Measurements from ENCODE around the gene CEP89.

DNA sequence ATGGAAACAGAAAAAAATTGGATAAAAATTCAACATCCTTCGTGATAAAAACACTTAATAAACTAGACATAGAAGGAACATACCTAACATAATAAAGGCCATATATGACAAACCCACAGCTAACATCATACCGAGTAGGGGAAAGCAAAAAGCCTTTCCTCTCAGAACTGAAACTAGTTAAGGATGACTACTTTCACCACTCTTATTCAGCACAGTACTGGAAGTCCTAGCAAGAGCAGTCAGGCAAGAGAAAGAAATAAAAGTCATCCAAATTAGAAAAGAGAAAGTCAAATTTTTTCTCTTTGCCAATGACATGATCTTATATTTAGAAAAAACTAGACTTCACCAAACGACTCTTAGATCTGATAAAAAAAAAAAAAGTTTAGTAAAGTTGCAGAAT is 76.4 kb downstream of the CEP89 start:
- TF ChIP-seq POLR2A (IDR thresholded peaks at IDR 0.05): no peak
- TF ChIP-seq, protein P1, sequence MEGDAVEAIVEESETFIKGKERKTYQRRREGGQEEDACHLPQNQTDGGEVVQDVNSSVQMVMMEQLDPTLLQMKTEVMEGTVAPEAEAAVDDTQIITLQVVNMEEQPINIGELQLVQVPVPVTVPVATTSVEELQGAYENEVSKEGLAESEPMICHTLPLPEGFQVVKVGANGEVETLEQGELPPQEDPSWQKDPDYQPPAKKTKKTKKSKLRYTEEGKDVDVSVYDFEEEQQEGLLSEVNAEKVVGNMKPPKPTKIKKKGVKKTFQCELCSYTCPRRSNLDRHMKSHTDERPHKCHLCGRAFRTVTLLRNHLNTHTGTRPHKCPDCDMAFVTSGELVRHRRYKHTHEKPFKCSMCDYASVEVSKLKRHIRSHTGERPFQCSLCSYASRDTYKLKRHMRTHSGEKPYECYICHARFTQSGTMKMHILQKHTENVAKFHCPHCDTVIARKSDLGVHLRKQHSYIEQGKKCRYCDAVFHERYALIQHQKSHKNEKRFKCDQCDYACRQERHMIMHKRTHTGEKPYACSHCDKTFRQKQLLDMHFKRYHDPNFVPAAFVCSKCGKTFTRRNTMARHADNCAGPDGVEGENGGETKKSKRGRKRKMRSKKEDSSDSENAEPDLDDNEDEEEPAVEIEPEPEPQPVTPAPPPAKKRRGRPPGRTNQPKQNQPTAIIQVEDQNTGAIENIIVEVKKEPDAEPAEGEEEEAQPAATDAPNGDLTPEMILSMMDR (IDR thresholded peaks at IDR 0.05): no peak
